ENCODE results near the gene AK1.

DNA sequence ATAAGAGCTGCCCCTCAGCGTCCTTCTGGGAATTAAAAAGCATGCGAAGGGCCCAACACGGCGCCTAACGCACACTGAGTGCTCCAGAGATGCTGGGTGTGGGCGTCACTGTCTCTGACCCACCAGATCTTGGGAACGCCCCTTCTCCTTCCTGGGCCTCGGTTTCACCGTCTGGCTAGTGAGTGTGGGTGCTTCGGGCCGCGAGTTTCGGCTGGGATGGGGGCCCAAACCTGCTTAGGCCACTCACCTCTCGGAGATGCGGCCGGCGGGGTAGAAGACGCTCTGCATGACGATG lies 49.4 kb upstream of the AK1 start:
- TF ChIP-seq, protein P1, sequence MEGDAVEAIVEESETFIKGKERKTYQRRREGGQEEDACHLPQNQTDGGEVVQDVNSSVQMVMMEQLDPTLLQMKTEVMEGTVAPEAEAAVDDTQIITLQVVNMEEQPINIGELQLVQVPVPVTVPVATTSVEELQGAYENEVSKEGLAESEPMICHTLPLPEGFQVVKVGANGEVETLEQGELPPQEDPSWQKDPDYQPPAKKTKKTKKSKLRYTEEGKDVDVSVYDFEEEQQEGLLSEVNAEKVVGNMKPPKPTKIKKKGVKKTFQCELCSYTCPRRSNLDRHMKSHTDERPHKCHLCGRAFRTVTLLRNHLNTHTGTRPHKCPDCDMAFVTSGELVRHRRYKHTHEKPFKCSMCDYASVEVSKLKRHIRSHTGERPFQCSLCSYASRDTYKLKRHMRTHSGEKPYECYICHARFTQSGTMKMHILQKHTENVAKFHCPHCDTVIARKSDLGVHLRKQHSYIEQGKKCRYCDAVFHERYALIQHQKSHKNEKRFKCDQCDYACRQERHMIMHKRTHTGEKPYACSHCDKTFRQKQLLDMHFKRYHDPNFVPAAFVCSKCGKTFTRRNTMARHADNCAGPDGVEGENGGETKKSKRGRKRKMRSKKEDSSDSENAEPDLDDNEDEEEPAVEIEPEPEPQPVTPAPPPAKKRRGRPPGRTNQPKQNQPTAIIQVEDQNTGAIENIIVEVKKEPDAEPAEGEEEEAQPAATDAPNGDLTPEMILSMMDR (IDR thresholded peaks at IDR 0.05), result no peak
- TF ChIP-seq POLR2AphosphoS5 (IDR thresholded peaks at IDR 0.05; ENCODE audit: low read depth, low read length), result no peak
- no peak for TF ChIP-seq TCF7L2 (IDR thresholded peaks at IDR 0.05; ENCODE audit: low read depth, low read length)

Measured in Panc1 (cell line).